Sigmoid colon (tissue), 7 donors: Measurements from ENCODE around the gene CHI3L1. TPM values are rescaled to one million over a fixed set of nuclear protein-coding genes. Genes with fewer than 3 reads are reported as not detected.

Experiments
- DNase-seq: peaks from one replicate; pipeline ENCODE4 v3.0.0-alpha.2; 2019
- H3K27ac ChIP-seq, 4 donors: fragments of 200-600 bp; sonication (generic); one replicate each; pipeline ENCODE4 v1.5.1; 2016 to 2019; ENCODE audit warnings: mild to moderate bottlenecking in 1 of 4
- H3K27me3 ChIP-seq, 3 donors: fragments of 200-600 bp; sonication (generic); one replicate each; pipeline ENCODE4 v1.5.1; 2019; ENCODE audit warnings: mild to moderate bottlenecking in 1 of 3
- H3K36me3 ChIP-seq, 4 donors: fragments of 200-600 bp; sonication (generic); one replicate each; pipeline ENCODE4 v1.5.1; 2016 to 2019
- H3K4me1 ChIP-seq, 4 donors: fragments of 200-600 bp; sonication (generic); one replicate each; pipeline ENCODE4 v1.5.1; 2017 to 2019
- H3K4me3 ChIP-seq, 4 donors: fragments of 200-600 bp; sonication (generic); one replicate each; pipeline ENCODE4 v1.5.1; 2017 to 2019; ENCODE audit warnings: mild to moderate bottlenecking in 2 of 4, moderate library complexity in 1 of 4
- H3K9me3 ChIP-seq, 4 donors: fragments of 200-600 bp in 3 of 4; sonication (generic) in 3 of 4; one replicate each; pipeline versions ENCODE4 v1.5.1 to v1.6.1; 2013 to 2019
- CTCF ChIP-seq, 4 experiments: fragments of 450-650 bp in 3 of 4; fragments of 200-600 bp in 1 of 4; IDR thresholded peaks; one replicate each; pipeline ENCODE4 v1.5.1; 2016 to 2019; ENCODE audit warnings: antibody characterized with exemption in 4 of 4, mild to moderate bottlenecking in 3 of 4, moderate library complexity in 2 of 4
- EP300 ChIP-seq, 4 donors: sonication (generic); formaldehyde crosslinking; IDR thresholded peaks; one replicate each; pipeline ENCODE4 v1.6.1; 2017; ENCODE audit warnings: antibody characterized with exemption in 4 of 4
- POLR2A ChIP-seq, 2 donors: fragments of 450-650 bp; IDR thresholded peaks; one replicate each; pipeline ENCODE4 v1.6.1; 2016; ENCODE audit warnings: antibody characterized with exemption in 2 of 2, mild to moderate bottlenecking in 2 of 2, moderate library complexity in 2 of 2
- POLR2AphosphoS5 ChIP-seq, 4 donors: sonication (generic); formaldehyde crosslinking; IDR thresholded peaks; one replicate each; pipeline ENCODE4 v1.6.1; 2017; ENCODE audit warnings: antibody characterized with exemption in 4 of 4
- WGBS, 2 donors: extraction: QIAGEN DNeasy Blood & Tissue Kit; methylation state at CpG; one replicate each; pipeline ENCODE4 v1.1.7; 2013; 5-methylcytosine and 5-hydroxymethylcytosine counted together
- intact Hi-C: fragments of 100-400 bp; cut with DNase I; formaldehyde crosslinking; loops from one replicate; pipeline ENCODE4 v1.15.1; 2023
- polyA plus RNA-seq, 3 donors: library from polyadenylated mRNA; stranded (reverse); fragments of 200-250 nt; gene quantifications; one replicate each; pipeline ENCODE4 v1.2.3, GENCODE V29; 2013
- total RNA-seq, 4 donors: library from RNA; depleted of rRNA; stranded (reverse); fragments of >200 nt; gene quantifications; one replicate each; pipeline ENCODE4 v1.1.0, GENCODE V29; 2016
- donor health status: healthy with polysubstance abuse.
- donor health status: Bipolar disorder and iron deficiency.
- donor health status: healthy.

The CHI3L1 gene
- total and polyA plus RNA-seq, 7 donors, result 1.2 to 28.8 (median 3.7) TPM; not detected in 1

- WGBS, 2 donors, result 85 to 89% methylated on average over 9 of the region's 9 CpGs
- H3K27me3 ChIP-seq, result no peaks in the 10 kb centered on the region
- TF ChIP-seq POLR2AphosphoS5 (IDR thresholded peaks at IDR 0.05) (no peak), CTCF (IDR thresholded peaks at IDR 0.05) (no peak), EP300 (IDR thresholded peaks at IDR 0.05) (no peak), POLR2A (IDR thresholded peaks at IDR 0.05) (no peak)
- H3K36me3 ChIP-seq, result no peaks in the 10 kb centered on the region
- H3K9me3 ChIP-seq, result no peaks in the 10 kb centered on the region
- no peak for DNase-seq
- no peaks in the 10 kb centered on the region for H3K4me1 ChIP-seq
- intact Hi-C loops, result no loop called here
- no peak overlapping the region for H3K4me3 ChIP-seq
- no peak overlapping the region for H3K27ac ChIP-seq
Measured at GRCh38 chr1:203227371-203228083, 41.0 kb upstream of the CHI3L1 start.

- DNase-seq, result no peak
- intact Hi-C loops, result no loop called here
- H3K4me1 ChIP-seq, result no peaks in the 10 kb centered on the region
- TF ChIP-seq POLR2AphosphoS5 (IDR thresholded peaks at IDR 0.05) (no peak), CTCF (IDR thresholded peaks at IDR 0.05) (no peak), POLR2A (IDR thresholded peaks at IDR 0.05) (no peak), EP300 (IDR thresholded peaks at IDR 0.05) (no peak)
- no peak overlapping the region for H3K27ac ChIP-seq
- no peaks in the 10 kb centered on the region for H3K27me3 ChIP-seq
- 59 to 60% methylated on average over 4 of the region's 4 CpGs for WGBS, 2 donors
- H3K36me3 ChIP-seq, result no peaks in the 10 kb centered on the region
- no peak overlapping the region for H3K4me3 ChIP-seq
- H3K9me3 ChIP-seq, result no peaks in the 10 kb centered on the region
Measured at GRCh38 chr1:203225071-203225470, 38.6 kb upstream of the CHI3L1 start.

GRCh38 chr1:203223012-203223775 is 36.7 kb upstream of the CHI3L1 start:
- H3K36me3 ChIP-seq, result no peaks in the 10 kb centered on the region
- DNase-seq, result no peak

GRCh38 chr1:203219934-203220333 is 33.4 kb upstream of the CHI3L1 start:
- intact Hi-C loops, result no loop called here

More at GRCh38 chr1:203223012-203223775, 36.7 kb upstream of the CHI3L1 start:
- intact Hi-C loops, result no loop called here
- Histone ChIP-seq H3K27me3 (no peaks in the 10 kb centered on the region), H3K4me1 (no peaks in the 10 kb centered on the region), H3K9me3 (no peaks in the 10 kb centered on the region), H3K4me3 (no peak overlapping the region), H3K27ac (no peak overlapping the region)
- WGBS, 2 donors, result 76 to 87% methylated on average over 18 of the region's 18 CpGs
- TF ChIP-seq POLR2AphosphoS5 (IDR thresholded peaks at IDR 0.05), result no peak
- TF ChIP-seq POLR2A (IDR thresholded peaks at IDR 0.05), result no peak
- no peak for TF ChIP-seq CTCF (IDR thresholded peaks at IDR 0.05)
- no peak for TF ChIP-seq EP300 (IDR thresholded peaks at IDR 0.05)

More at GRCh38 chr1:203219934-203220333, 33.4 kb upstream of the CHI3L1 start:
- TF ChIP-seq CTCF (IDR thresholded peaks at IDR 0.05) (no peak), POLR2AphosphoS5 (IDR thresholded peaks at IDR 0.05) (no peak), POLR2A (IDR thresholded peaks at IDR 0.05) (no peak), EP300 (IDR thresholded peaks at IDR 0.05) (no peak)
- Histone ChIP-seq H3K27ac (no peak overlapping the region), H3K27me3 (peaks cover 0 to 11% (median 0%) of the 10 kb centered on the region in 3 donors), H3K4me1 (peaks cover 0 to 4% (median 2%) of the 10 kb centered on the region in 4 donors), H3K9me3 (no peaks in the 10 kb centered on the region), H3K36me3 (no peaks in the 10 kb centered on the region), H3K4me3 (no peak overlapping the region)
- DNase-seq, result no peak
- 86% methylated on average over 8 of the region's 8 CpGs for WGBS, 2 donors
